Osteoblast (primary cell): Measurements from ENCODE around the gene KIAA0825. TPM values are rescaled to one million over a fixed set of nuclear protein-coding genes. Genes with fewer than 3 reads are reported as not detected.
"Not testable (repeated sequence)": the region's sequence is repeated elsewhere in the genome, so short reads cannot be mapped to it uniquely, and the experiment has no call there.

Source experiments
- DNase-seq: peaks from one replicate; pipeline ENCODE4 v3.0.0; 2011; ENCODE audit warnings: low spot score, mixed read lengths; ENCODE audit not compliant: insufficient read length; ENCODE audit errors: missing footprints
- H2AFZ ChIP-seq: 2 replicates; pipeline ENCODE4 v1.6.0; 2011; ENCODE audit warnings: mild to moderate bottlenecking, low read length
- H3K27ac ChIP-seq: 2 replicates; pipeline ENCODE4 v1.5.1; 2011; ENCODE audit warnings: mild to moderate bottlenecking, low read depth, low read length, moderate library complexity
- H3K27me3 ChIP-seq: 2 replicates; pipeline ENCODE4 v1.6.0; 2012; ENCODE audit warnings: mild to moderate bottlenecking, control low read depth, inconsistent platforms, low read length, moderate library complexity; ENCODE audit not compliant: insufficient read depth
- H3K36me3 ChIP-seq: 2 replicates; pipeline ENCODE4 v1.5.1; 2011; ENCODE audit warnings: mild to moderate bottlenecking, low read length, control low read depth, moderate library complexity; ENCODE audit not compliant: insufficient read depth
- H3K4me1 ChIP-seq: 2 replicates; pipeline ENCODE4 v1.5.1; 2011; ENCODE audit warnings: mild to moderate bottlenecking, low read length, control low read depth, moderate library complexity; ENCODE audit not compliant: insufficient read depth
- H3K4me2 ChIP-seq: 2 replicates; pipeline ENCODE4 v1.6.0; 2011; ENCODE audit warnings: mild to moderate bottlenecking, low read length; ENCODE audit not compliant: insufficient read depth
- H3K4me3 ChIP-seq: fragments of 200-600 bp; sonication (generic); 3 replicates; pipeline ENCODE4 v1.5.1; 2012; ENCODE audit warnings: mild to moderate bottlenecking, low read length, inconsistent platforms; ENCODE audit not compliant: insufficient read depth
- H3K79me2 ChIP-seq: 2 replicates; pipeline ENCODE4 v1.6.0; 2012; ENCODE audit warnings: mild to moderate bottlenecking, low read length, control low read depth, inconsistent platforms; ENCODE audit not compliant: insufficient read depth
- H3K9me3 ChIP-seq: 2 replicates; pipeline ENCODE4 v1.5.1; 2011; ENCODE audit warnings: low read depth, low read length, control low read depth
- H4K20me1 ChIP-seq: 2 replicates; pipeline ENCODE4 v1.6.0; 2012; ENCODE audit warnings: mild to moderate bottlenecking, low read length, control low read depth; ENCODE audit not compliant: insufficient read depth
- total RNA-seq: library from RNA; depleted of rRNA; stranded (reverse); fragments of >200 nt; gene quantifications from 2 replicates; pipeline ENCODE4 v1.2.3, GENCODE V29; 2012
- TF ChIP-seq, protein P1 (sequence below): IDR thresholded peaks from 2 replicates; pipeline ENCODE4 v1.5.1; 2011; ENCODE audit warnings: mild to moderate bottlenecking, low read depth, low read length, moderate library complexity; ENCODE audit errors: extremely low read depth

Gene KIAA0825
- total RNA-seq, 1 donor: 8.0 TPM

DNA sequence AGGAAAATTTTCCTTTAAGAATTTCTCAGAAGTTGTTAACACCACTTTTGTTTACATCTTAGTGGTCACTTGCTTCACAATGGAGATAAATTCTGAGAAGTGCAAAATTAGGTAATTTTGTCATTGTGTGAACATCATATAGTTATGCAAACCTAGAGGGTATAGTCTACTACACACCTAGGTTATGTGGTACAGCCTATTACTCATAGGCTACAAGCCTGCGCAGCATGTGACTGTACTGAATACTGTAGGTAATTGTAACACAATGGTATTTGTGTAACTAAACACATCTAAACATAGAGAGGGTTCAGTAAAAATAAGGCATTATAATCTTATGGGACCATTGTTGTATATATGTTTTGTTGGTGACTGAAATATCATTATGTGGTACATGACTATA is 488.3 kb downstream of the KIAA0825 start:
- Histone ChIP-seq H3K4me3 (no peak overlapping the region), H3K4me2 (no peak overlapping the region), H4K20me1 (no peaks in the 10 kb centered on the region), H3K36me3 (no peaks in the 10 kb centered on the region), H3K27me3 (no peaks in the 10 kb centered on the region), H2AFZ (no peak overlapping the region), H3K9me3 (no peaks in the 10 kb centered on the region), H3K4me1 (no peaks in the 10 kb centered on the region), H3K27ac (no peak overlapping the region), H3K79me2 (no peaks in the 10 kb centered on the region)
- TF ChIP-seq, protein P1, sequence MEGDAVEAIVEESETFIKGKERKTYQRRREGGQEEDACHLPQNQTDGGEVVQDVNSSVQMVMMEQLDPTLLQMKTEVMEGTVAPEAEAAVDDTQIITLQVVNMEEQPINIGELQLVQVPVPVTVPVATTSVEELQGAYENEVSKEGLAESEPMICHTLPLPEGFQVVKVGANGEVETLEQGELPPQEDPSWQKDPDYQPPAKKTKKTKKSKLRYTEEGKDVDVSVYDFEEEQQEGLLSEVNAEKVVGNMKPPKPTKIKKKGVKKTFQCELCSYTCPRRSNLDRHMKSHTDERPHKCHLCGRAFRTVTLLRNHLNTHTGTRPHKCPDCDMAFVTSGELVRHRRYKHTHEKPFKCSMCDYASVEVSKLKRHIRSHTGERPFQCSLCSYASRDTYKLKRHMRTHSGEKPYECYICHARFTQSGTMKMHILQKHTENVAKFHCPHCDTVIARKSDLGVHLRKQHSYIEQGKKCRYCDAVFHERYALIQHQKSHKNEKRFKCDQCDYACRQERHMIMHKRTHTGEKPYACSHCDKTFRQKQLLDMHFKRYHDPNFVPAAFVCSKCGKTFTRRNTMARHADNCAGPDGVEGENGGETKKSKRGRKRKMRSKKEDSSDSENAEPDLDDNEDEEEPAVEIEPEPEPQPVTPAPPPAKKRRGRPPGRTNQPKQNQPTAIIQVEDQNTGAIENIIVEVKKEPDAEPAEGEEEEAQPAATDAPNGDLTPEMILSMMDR: no peak
- DNase-seq: no peak

DNA sequence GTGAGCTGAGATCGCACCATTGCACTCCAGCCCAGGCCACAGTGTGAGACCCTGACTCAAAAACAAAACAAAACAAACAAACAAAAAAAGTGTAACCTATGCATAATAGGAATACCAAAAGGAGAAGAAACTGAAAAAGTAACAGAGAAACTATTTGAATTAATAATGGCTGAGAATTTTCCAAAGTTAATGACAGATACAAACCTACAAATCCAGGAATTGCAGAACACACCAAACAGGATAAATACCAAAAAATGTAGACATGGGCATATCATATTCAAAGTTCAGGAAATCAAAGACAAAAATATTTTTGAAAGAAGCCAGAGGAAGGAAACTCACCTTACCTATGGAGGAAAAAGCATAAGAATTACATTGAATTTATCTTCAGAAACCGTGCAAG is 493.3 kb downstream of the KIAA0825 start:
- H3K27me3 ChIP-seq: no peaks in the 10 kb centered on the region
- H3K4me3 ChIP-seq: no peak overlapping the region
- no peak overlapping the region for H2AFZ ChIP-seq
- no peaks in the 10 kb centered on the region for H4K20me1 ChIP-seq
- no peak for DNase-seq
- no peak overlapping the region for H3K27ac ChIP-seq
- no peaks in the 10 kb centered on the region for H3K9me3 ChIP-seq
- no peaks in the 10 kb centered on the region for H3K36me3 ChIP-seq
- TF ChIP-seq, protein P1: no peak
- no peak overlapping the region for H3K4me2 ChIP-seq
- no peaks in the 10 kb centered on the region for H3K4me1 ChIP-seq
- H3K79me2 ChIP-seq: no peaks in the 10 kb centered on the region

DNA sequence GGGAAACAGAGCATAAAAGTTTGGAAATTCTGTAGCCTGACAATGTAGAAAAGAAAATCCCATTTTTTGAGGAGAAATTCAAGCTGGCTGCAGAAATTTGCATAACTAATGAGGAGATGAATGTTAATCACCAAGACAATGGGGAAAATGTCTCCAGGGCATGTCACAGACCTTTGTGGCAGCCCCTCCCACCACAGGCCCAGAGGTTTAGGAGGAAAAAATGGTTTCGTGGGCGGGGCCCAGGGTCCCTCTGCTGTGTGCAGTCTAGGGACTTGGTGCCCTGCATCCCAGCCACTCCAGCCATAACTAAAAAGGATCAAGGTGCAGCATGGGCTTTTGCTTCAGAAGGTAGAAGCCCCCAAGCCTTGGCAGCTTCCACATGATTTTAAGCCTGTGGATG is 502.1 kb downstream of the KIAA0825 start:
- H4K20me1 ChIP-seq, H3K27ac ChIP-seq, H3K9me3 ChIP-seq, H3K4me1 ChIP-seq, H3K79me2 ChIP-seq, H3K4me3 ChIP-seq, H3K27me3 ChIP-seq, H3K36me3 ChIP-seq, H3K4me2 ChIP-seq, H2AFZ ChIP-seq, DNase-seq: not testable (repeated sequence)

DNA sequence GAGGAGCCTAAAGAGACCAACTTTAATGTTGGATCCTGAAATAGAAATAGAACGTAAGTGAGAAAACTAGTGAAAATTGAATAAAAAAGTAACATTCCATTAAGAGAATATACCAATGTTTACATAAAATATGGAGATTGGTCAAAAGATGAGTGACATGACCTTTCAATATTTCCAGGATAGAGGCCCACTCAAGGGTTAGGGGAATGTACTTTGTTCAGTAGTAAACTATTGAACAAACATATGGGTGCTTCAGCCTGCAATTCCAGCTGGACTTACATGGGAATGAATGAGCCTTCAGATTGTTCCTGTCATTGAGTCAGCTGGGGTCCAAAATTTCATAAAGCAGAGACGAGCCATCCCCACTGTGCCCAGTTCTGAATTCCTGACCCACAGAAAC is 505.3 kb downstream of the KIAA0825 start:
- TF ChIP-seq, protein P1: no peak
- Histone ChIP-seq H4K20me1 (no peaks in the 10 kb centered on the region), H3K27ac (no peak overlapping the region), H3K36me3 (no peaks in the 10 kb centered on the region), H3K4me2 (no peak overlapping the region), H3K4me1 (peaks cover 4% of the 10 kb centered on the region), H3K4me3 (no peak overlapping the region), H3K79me2 (peaks cover 26% of the 10 kb centered on the region), H2AFZ (no peak overlapping the region), H3K27me3 (no peaks in the 10 kb centered on the region), H3K9me3 (no peaks in the 10 kb centered on the region)
- DNase-seq: no peak
